Colonic mucosa (tissue), 4 donors: ENCODE measurements around the gene COG3. TPM values are rescaled to one million over a fixed set of nuclear protein-coding genes. Genes with fewer than 3 reads are reported as not detected.

Experiments
- DNase-seq: peaks from one replicate; pipeline ENCODE4 v3.0.0-alpha.2; 2020
- H3K27ac ChIP-seq: fragments of 200-600 bp; one replicate; pipeline ENCODE4 v1.8.0; 2021
- H3K27me3 ChIP-seq: fragments of 200-600 bp; one replicate; pipeline ENCODE4 v1.8.0; 2021
- H3K36me3 ChIP-seq: fragments of 200-600 bp; one replicate; pipeline ENCODE4 v1.8.0; 2021
- H3K4me1 ChIP-seq: fragments of 200-600 bp; one replicate; pipeline ENCODE4 v1.8.0; 2021; ENCODE audit warnings: mild to moderate bottlenecking
- H3K4me3 ChIP-seq: fragments of 200-600 bp; one replicate; pipeline ENCODE4 v1.8.0; 2021
- H3K9ac ChIP-seq, 2 donors: one replicate each; pipeline ENCODE4 v1.7.0; 2013; ENCODE audit warnings: control low read depth in 2 of 2, low read depth in 2 of 2, low read length in 2 of 2
- H3K9me3 ChIP-seq: fragments of 200-600 bp; one replicate; pipeline ENCODE4 v1.8.0; 2021
- intact Hi-C: fragments of 100-400 bp; cut with DNase I; formaldehyde crosslinking; loops from one replicate; pipeline ENCODE4 v1.14.1; 2022
- total RNA-seq, 2 donors: library from RNA; stranded (reverse); fragmentation: NEBNext Ultra II Directional in 1 of 2; extraction: Animal tissue kit (Norgen Biotek cat#: 25700) in 1 of 2; gene quantifications; one replicate each; pipeline ENCODE4 v1.2.1, GENCODE V29; 2021
- TF ChIP-seq, protein P1 (sequence below): fragments of 200-600 bp; IDR thresholded peaks from one replicate; pipeline ENCODE4 v1.8.0; 2022; ENCODE audit warnings: antibody characterized with exemption, mild to moderate bottlenecking
- donor health status: healthy.
- donor health status: DM: no; HTN: no; CAD: no.
- donor health status: DM: no; HTN: no; CAD: no.

The COG3 gene
- total RNA-seq, 2 donors from 2014 or later = 39.0 to 49.8 TPM

DNA sequence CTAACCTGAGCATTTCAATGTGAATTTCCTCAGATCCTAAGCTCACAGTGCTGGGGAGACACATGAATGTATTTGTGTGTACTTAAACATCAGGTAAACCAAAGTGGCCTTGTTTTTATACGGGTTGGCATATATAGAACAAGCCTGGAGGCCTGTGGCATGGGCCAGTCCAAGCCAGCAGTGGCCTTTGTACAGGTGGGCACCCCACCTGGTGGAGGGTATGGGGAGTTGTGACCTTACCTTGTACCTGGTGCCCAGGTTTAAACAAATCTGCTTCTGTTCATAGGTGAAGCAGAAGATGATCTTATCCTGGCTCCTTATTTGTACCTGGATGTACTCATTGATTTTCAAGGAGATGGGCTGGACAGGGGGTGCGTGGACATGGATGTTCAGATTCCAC is 79.8 kb downstream of the COG3 start:
- no peak overlapping the region for H3K4me3 ChIP-seq
- TF ChIP-seq, protein P1, sequence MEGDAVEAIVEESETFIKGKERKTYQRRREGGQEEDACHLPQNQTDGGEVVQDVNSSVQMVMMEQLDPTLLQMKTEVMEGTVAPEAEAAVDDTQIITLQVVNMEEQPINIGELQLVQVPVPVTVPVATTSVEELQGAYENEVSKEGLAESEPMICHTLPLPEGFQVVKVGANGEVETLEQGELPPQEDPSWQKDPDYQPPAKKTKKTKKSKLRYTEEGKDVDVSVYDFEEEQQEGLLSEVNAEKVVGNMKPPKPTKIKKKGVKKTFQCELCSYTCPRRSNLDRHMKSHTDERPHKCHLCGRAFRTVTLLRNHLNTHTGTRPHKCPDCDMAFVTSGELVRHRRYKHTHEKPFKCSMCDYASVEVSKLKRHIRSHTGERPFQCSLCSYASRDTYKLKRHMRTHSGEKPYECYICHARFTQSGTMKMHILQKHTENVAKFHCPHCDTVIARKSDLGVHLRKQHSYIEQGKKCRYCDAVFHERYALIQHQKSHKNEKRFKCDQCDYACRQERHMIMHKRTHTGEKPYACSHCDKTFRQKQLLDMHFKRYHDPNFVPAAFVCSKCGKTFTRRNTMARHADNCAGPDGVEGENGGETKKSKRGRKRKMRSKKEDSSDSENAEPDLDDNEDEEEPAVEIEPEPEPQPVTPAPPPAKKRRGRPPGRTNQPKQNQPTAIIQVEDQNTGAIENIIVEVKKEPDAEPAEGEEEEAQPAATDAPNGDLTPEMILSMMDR = no peak
- intact Hi-C loops = no loop called here

DNA sequence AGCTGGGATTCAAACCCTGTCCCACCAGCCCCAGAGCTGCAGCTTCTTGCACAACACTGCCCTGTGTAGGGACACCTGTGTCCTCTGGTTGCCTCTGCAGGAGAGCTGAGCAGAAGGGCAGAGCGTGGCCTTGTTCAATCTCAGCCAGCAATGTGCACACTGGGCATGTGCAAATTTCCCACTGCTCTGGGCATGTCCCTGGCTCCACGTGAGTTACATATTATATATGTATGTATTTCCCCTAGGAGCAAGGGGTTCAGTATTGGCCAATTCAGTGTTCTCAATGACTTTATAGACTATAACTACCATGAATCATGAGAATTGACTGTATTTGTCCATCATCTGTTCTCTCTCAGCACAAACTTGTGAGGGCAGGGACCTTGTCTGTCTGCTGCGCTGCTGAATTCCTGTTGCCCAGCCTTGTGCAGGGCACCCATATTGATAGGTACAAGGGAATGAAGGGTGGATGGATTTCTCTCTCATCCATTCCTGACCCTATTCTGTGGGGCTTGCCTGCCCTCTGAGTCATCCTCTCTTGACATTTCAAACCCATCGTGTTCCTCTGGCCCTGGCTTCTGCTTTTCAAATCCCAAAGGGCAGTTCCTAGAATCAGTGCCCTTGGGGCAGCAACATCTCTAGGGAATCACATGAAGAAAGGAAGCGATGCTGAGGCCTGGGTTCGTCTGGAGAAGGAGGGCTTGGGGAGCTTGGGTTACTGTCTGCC is 81.1 kb downstream of the COG3 start:
- Histone ChIP-seq H3K27ac (no peak overlapping the region), H3K4me3 (no peak overlapping the region), H3K27me3 (no peaks in the 10 kb centered on the region), H3K9ac (no peak overlapping the region), H3K36me3 (no peaks in the 10 kb centered on the region), H3K9me3 (no peaks in the 10 kb centered on the region), H3K4me1 (no peaks in the 10 kb centered on the region)
- TF ChIP-seq, protein P1 = no peak
- no peak for DNase-seq
- intact Hi-C loops = no loop called here

More for the DNA sequence above, 79.8 kb downstream of the COG3 start:
- no peaks in the 10 kb centered on the region for H3K27me3 ChIP-seq
- no peaks in the 10 kb centered on the region for H3K4me1 ChIP-seq
- no peak overlapping the region for H3K9ac ChIP-seq
- H3K9me3 ChIP-seq = no peaks in the 10 kb centered on the region
- no peaks in the 10 kb centered on the region for H3K36me3 ChIP-seq
- H3K27ac ChIP-seq = no peak overlapping the region
- DNase-seq = no peak

DNA sequence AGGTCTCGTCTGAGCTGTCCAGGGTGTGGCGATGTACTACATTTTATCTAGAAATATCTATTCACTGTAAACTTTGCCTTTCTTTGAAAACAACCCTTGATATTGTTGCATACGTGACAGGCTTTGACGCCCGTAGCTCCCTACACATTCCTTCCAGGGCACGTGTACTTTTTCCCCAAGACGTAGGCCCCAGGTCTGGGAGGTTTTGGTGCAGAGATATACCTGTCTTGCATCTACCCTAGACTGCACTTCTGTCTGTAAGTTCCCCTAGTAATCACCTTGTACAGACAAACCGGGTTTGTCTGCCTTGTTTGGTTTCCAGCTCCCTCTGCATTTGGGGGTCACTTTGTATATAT is 81.6 kb downstream of the COG3 start:
- Histone ChIP-seq H3K4me3 (no peak overlapping the region), H3K9ac (no peak overlapping the region), H3K36me3 (no peaks in the 10 kb centered on the region), H3K9me3 (no peaks in the 10 kb centered on the region), H3K4me1 (no peaks in the 10 kb centered on the region), H3K27me3 (no peaks in the 10 kb centered on the region), H3K27ac (no peak overlapping the region)
- TF ChIP-seq, protein P1 = no peak
- DNase-seq = no peak
- intact Hi-C loops = no loop called here

DNA sequence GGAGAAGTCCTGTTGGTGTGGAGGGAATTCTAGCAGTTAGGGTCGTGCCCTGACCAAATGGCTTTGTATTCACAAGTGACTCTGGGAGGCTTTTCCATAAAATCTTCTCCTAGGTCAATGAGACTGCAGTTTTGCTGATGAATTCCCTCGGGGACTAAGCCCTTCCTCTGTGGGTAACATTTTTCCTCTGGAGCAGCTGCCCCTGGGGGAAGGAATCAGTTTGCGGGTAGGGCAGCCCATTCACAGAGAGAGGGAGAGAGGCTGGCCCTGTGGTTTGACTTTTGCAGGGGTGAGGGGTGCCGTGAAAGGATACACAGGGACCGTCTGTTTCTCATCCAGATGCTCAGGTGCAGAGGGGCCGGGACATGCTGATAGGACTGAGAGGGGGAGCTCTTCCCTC is 83.5 kb downstream of the COG3 start:
- Histone ChIP-seq H3K4me3 (no peak overlapping the region), H3K9me3 (no peaks in the 10 kb centered on the region), H3K36me3 (no peaks in the 10 kb centered on the region), H3K9ac (no peak overlapping the region), H3K27ac (no peak overlapping the region), H3K4me1 (no peaks in the 10 kb centered on the region), H3K27me3 (no peaks in the 10 kb centered on the region)
- TF ChIP-seq, protein P1 = no peak
- intact Hi-C loops = no loop called here
- DNase-seq = no peak

- DNase-seq = no peak
- Histone ChIP-seq H3K27ac (no peak overlapping the region), H3K27me3 (no peaks in the 10 kb centered on the region), H3K9ac (no peak overlapping the region), H3K9me3 (no peaks in the 10 kb centered on the region), H3K36me3 (no peaks in the 10 kb centered on the region), H3K4me3 (no peak overlapping the region), H3K4me1 (no peaks in the 10 kb centered on the region)
- TF ChIP-seq, protein P1 = no peak
- intact Hi-C loops = no loop called here
Measured at GRCh38 chr13:45554604-45555109, 89.9 kb downstream of the COG3 start.
